GM12872 (cell line): ENCODE results near the gene COL13A1.

Experiments used
- TF ChIP-seq, protein P1 (sequence below): IDR thresholded peaks from 3 replicates; pipeline ENCODE4 v1.5.1; 2011; ENCODE audit warnings: low read depth, mild to moderate bottlenecking, low read length, moderate library complexity; ENCODE audit not compliant: insufficient read depth

The COL13A1 gene

GRCh38 chr10:69874449-69874848 is 72.7 kb downstream of the COL13A1 start:
- TF ChIP-seq, protein P1, sequence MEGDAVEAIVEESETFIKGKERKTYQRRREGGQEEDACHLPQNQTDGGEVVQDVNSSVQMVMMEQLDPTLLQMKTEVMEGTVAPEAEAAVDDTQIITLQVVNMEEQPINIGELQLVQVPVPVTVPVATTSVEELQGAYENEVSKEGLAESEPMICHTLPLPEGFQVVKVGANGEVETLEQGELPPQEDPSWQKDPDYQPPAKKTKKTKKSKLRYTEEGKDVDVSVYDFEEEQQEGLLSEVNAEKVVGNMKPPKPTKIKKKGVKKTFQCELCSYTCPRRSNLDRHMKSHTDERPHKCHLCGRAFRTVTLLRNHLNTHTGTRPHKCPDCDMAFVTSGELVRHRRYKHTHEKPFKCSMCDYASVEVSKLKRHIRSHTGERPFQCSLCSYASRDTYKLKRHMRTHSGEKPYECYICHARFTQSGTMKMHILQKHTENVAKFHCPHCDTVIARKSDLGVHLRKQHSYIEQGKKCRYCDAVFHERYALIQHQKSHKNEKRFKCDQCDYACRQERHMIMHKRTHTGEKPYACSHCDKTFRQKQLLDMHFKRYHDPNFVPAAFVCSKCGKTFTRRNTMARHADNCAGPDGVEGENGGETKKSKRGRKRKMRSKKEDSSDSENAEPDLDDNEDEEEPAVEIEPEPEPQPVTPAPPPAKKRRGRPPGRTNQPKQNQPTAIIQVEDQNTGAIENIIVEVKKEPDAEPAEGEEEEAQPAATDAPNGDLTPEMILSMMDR = no peak

DNA sequence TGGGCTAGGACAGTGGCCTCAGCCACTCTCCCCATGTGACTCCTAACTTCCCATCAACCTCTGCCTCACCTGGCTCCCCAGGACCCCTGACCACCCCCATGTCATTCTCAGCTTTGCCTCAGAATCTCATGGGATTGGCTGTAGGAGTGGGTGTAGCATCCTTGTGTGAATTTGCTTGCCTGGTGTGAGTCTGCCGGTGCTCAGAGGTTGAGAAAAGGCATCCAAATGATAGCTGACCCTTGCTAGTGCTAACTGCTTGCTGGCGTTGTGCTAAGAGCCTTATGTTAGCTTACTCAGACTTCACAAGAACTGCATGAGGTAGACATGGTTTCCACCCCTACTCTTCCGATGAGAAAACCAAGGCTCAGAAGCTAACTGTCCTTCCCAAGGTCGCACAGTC is 74.2 kb downstream of the COL13A1 start:
- TF ChIP-seq, protein P1 = no peak

DNA sequence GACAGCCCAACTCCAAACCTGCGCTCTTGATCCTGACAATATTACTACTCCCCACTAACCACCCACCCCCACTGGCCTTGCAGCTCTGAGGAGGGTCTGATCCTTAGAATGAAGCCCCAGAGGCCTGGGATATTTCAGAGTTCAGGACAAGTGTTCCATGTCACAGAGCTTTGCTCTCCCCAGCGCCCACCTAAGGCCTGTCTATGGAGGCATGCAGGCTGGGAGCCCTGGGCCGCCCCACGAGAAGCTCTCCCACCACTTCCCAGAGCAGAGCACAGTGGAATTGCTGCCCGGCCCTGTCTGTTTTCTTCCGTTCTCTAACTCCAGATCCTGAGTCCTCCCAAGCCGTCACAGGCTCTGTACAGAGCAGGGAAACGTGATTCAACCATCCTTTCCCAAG is 74.6 kb downstream of the COL13A1 start:
- TF ChIP-seq, protein P1 = no peak

DNA sequence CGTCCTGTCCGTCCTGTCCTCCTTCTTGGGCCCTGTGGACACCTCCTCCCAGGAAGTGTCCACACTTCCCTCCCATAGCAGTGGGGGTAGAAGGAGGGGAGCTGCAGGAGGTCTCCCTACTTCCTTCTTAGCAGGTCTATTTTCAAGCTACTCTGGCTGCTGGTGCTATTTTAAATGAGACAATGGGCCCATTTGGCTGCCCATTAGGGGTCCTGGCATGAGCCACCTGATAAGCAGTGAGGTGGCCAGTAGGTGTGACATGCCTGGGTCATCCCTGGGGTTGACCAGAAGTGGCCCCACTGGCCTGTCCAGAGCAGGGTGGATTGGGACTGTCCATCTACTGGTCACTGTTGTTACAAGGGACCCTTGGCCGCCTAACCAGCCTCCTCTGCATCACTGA is 75.2 kb downstream of the COL13A1 start:
- TF ChIP-seq, protein P1 = no peak

- TF ChIP-seq, protein P1 = no peak
Observed at GRCh38 chr10:69878038-69878437, 76.3 kb downstream of the COL13A1 start.

DNA sequence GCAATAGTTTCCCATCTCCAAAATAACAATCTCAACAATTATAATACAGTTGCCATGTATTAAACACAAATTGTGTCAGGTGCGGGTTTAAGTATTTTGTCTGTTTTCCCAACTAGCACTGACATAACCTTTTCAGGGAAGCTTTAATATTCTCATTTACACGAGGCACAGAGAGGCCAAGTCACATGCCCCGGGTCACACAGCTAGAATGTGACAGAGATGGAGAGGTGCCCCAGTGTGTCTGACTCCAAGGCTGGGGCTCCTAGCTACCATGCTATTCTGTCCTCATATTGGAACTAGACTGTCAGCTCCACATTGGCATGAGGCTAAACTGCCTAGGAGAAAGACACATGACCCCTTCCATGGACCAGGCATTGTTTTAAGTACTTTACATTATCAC is 77.2 kb downstream of the COL13A1 start:
- TF ChIP-seq, protein P1 = no peak

DNA sequence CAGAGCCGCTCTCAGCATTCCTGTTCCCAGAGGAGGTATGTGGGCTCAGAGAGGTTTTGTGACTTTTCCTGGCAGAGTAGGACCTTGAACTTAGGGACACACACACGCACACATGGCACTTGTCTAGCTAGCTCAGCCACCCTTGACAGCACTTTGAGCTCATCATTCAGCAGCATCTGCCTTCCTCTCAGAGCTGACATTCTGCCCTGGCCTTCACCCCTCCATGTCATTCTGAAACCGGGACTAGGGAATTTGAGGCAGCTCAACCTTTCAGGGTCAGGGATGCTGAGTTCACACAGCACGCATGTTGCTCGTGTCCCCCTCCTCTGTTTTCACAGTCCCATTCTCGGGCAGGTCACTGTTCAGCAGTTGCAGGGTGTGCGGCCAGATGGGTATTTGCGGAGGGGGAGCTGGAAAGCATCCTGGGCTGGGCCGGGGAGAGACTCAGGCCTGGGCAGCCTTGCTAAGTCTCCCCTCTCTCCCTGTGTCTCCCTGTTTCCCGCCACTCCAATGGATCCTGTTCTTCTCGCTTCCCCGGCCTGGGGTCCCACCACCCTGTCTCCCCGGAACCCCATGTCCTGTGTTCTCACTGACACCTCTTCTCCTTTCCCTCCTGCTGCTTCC is 78.0 kb downstream of the COL13A1 start:
- TF ChIP-seq, protein P1 = no peak
